NCI-H2227 treated with DMSO at 0.1 percent for 48 hours (cell line): Measurements from ENCODE around the gene MILR1.
"Not testable (repeated sequence)": the region's sequence is repeated elsewhere in the genome, so short reads cannot be mapped to it uniquely, and the experiment has no call there.

Experiments used
- DNase-seq: peaks from one replicate; lab custom pipeline; 2025; lab: John Stamatoyannopoulos, UW

MILR1 gene

DNA sequence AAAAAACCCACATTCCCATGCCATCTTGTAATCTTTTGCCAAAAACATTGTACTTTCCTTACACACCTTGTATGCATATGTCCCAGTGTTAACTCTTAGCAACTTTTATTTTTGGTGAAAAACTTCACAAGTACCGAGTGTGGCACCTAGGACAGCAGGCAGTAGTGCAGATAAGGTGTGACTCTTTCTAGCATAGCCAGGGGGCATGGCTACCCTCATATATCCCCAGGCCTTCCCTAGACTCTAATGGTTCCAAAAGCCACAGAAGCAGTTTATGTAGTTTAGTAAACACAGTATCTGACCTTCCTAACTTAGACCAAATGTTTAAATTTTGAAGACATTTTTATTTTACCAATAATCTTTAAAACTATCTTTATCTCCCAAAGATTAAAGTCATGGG, 20.5 kb upstream of the MILR1 start:
- DNase-seq: no peak

DNA sequence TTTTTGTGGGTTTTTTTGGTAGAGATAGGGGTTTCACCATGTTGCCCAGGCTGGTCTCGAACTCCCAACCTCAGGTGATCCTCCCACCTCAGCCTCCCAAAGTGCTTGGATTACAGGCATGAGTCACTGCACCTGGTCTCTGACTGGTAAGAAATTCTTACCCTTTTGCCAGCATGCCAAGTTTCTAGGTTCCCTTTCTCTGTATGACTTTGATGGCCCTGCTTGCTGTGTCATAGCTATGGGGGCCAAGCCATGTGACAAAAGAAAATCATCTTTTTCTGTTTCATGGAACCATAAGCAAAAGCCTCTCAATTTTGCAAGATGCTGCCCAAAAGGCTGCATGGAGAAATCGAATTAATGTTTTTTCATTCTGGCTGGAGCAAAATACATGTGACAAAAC, 18.9 kb upstream of the MILR1 start:
- DNase-seq: not testable (repeated sequence)

DNA sequence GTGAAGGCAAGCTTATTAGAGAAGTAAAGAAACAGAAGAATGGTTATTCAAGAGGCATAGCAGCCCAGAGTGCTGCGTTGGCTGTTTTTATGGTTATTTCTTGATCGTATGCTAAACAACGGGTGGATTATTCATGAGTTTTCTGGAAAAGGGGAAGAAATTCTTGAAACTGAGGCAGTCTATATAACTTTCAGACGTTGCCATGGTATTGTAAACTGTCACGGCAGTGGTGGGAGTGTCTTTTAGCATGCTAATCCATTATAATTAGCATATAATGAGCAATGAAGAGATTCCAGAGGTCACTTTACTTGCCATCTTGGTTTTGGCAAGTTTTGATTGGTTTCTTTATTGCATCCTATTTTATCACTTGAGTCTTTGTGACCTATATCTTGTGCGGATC, 17.4 kb upstream of the MILR1 start:
- no peak for DNase-seq

DNA sequence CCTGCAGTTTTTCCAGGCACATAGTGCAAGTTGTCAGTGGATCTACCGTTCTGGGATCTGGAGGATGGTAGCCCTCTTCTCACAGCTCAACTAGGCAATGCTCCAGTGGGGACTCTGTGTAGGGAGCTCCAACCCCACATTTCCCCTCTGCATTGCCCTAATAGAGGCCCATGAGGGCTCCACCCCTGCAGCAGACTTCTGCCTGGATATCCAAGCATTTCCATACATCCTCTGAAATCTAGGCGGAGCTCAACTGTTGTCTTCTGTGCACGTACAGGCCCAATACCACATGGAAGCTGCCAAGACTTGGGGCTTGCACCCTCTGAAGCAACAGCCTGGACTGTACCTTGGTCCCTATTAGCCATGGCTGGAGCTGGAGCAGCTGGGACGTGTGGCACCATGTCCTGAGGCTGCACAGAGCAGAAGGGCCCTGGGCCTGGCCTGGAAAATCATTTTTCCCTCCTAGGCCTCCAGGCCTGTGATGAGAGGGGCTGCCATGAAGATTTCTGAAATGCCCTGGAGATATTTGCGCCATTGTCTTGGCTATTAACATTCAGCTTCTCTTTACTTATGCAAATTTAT, 10.9 kb upstream of the MILR1 start:
- DNase-seq: no peak

DNA sequence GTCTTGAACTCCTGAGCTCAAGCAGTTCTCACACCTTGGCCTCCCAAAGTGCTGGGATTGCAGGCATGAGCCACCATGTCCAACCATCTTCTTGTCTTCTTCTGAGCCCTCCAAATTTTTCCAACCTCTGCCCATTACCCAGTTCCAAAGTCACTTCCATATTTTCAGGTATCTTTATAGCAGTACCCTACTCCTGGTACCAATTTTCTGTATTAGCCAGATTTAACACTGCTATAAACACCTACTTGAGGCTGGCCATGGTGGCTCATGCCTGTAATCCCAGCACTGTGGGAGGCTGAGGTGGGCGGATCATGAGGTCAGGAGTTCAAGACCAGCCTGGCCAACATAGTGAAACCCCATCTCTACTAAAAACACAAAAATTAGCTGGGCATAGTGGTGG, 9.4 kb upstream of the MILR1 start:
- not testable (repeated sequence) for DNase-seq

DNA sequence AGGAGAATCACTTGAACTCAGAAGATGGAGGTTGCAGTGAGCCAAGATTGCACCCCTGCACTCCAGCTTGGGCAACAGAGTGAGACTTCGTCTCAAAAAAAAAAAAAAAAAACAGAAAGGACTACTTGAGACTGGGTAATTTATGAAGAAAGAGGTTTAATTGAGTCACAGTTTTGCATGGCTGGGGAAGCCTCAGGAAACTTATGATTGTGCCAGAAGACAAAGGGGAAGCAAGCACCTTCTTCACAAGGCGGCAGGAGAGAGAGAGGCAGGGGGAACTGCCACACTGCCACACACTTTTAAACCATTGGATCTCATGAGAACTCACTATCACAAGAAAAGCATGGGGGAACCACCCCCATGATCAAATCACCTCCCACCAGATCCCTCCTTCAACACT, 9.0 kb upstream of the MILR1 start:
- no peak for DNase-seq

DNA sequence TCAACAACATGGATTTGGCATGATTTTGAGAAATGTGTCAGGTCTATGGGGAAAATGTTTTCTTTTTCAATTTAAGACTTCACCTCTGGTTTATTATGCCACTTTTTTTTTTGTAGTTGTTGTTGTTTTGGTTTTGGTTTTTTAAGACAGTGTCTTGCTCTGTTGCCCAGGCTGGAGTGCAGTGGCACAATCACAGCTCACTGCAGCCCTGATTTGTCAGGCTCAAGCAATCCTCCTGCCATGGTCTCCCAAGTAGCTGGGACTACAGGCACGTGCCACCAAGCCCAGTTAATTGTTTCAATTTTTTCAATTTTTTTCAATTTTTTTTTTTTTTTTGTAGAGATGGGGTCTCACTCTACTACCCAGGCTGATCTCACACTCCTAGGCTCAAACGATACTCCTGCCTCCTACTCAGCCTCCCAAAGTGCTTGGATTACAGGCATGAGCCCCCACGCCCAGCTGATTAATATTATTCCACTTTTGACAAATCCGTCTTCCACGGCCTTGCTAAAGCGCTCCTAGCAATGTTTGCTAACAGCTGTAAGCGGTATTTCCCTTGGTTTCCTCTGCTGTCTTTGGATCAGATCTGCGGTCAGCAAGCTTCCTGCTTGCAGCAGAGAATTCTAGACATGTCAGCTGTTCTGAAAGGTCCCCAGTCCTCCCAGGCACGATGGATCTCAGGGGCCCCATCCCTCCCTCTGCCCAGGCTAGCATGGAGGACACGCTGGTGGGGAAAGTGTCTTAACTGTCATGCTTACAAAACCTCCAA, 7.0 kb upstream of the MILR1 start:
- no peak for DNase-seq

DNA sequence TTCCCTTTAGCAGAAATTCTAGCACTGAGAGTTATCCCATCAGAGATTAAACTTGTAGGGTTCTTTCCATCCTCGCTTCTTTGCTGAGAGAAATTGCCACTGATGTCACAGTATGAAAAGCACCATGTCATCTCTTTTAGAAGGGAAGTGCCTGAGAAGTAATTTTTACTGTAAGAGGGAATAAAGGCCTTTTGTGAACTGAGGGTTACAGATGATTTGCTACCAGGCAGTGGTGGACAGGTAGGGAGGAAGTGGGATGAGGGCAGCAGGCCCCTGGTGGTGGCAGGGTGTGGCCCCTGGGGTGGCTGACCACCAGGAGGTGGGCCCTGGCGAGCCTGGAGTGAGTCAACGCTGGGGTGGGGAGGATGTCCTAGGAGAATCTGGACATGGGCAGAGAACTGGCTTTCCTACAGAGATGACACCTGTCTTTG, 6.4 kb upstream of the MILR1 start:
- DNase-seq: no peak

DNA sequence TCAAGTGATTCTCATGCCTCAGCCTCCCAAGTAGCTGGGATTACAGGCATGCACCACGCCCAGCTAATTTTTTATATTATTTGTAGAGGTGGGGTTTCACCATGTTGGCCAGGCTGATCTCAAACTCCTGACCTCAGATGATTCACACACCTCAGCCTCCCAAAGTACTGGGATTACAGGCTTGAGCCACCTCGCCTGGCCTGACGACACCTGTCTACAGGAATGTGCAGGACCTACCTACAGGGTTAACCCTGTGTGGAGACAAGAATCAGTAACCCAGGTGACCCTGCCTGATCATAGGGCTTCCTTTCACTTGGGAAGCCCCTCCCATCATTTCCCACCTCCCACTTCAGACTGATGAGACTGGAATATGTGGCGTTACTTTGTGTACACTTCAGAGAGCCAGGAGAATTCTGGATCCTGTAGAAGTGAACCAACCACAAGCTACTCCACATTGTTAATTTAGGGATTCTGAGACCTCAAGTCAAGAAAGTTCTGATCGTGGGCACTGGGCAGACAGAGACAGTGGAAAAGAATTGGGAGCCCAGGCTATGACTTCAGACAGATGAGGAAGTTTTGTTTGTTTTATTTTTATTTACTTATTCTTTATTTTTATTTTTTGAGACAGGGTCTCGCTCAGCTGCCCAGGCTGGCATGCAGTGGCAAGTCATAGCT, 5.7 kb upstream of the MILR1 start:
- DNase-seq: no peak

DNA sequence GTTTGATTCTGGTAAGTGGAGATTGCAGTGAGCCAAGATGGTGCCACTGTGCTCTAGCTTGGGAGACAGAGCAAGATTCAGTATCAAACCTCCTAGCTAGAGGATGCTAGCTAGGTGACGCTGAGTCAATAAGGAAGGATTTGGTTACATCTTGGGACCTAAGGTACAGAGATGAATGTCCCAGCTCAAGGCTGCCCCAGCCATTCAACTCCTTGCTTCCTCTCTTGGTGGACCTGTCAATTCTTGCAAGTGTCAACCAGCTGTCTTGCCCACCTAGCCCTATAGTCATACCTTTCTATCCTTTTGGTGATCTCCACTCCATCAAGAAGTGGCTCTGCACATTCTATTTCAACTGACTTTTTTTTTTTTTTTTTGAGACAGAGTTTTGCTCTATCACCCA, 1.4 kb upstream of the MILR1 start:
- no peak for DNase-seq

DNA sequence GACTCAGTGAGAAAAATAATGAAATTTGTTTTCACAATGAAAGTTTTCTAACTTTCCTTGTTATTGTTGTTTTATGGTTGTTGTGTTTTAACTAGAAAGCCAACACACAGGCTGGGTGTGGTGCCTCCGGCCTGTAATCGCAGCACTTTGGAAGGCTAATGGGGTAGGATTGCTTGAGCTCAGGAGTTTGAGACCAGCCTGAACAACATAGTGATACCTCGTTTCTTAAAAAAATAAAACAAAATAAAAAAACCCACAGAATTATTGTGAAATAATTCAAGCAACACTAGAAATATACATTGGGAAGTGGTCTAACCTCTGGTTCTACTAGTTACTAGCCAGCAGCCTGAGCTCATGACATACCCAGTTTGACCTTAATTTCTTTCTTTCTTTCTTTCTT, 630 bp downstream of the MILR1 start:
- DNase-seq: no peak

DNA sequence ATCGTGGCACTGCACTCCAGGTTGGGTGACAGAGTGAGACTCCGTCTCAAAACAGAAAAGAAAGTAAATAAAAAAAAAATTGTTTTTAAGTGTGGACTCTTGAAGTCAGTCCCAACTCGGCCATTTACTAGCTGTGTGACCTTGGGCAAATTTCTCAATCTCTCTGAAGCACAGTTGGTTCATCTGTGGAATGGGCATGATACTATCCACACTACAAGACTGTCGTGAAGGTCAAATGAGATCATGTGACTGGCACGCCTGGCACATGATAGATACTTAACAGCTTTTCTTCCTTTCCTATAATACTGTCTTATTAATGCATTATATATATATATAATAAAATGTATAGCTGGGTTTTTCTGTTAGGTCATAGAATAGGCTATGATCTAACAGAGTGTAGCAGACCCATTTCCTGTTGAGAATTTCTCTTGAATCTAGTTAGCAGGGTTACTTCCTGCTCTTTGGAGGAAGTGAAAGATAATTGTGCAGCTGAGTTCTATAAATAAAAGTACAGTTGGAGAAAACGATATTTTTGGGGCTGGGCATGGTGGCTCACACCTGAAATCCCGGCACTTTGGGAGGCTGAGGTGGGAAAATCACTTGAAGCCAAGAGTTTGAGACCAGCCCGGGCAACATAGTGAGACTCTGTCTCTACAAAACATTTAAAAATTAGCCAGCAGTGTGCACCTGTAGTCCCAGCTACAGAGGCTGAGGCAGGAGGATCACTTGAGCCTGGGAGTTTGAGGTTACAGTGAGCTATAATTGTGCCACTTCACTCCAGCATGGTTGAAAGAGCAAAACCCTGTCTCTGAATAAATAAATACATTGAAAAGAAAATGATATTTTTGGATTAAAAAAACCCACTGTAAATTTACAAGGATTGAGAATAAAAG, 7.3 kb downstream of the MILR1 start:
- DNase-seq: no peak

DNA sequence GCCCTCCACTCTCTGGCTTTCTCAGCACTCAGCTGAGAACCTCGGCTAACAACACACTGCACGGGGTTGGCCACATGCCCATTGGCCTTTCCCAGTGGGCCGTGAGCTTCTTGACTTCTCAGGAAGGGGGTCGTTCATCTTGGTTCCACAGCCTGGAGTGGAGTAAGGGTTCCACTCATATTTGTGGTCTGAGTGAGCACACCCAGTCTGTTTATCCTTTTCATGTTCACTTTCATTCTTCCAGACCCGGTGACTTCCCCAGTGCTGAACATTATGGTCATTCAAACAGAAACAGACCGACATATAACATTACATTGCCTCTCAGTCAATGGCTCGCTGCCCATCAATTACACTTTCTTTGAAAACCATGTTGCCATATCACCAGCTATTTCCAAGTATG, 8.2 kb downstream of the MILR1 start:
- no peak for DNase-seq

DNA sequence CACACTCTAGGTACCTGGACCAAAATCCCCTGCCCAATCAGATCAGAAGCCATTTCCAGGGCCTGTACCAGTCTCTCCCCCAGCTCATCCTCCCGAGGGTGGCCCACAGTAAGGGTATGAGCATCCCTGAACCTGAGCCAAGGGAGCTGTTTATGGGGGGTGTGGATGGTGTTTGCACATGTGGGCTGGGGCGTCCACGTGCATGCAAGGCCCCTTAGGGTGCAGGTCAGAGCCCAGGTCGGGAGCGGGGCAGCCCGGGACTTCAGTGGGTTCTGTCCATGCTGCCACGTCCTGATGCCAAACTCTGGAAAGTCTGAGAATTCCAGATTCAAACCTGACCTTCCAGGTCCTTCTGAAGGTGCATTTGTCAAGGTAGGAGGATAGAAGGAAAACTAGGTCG, 9.8 kb downstream of the MILR1 start:
- DNase-seq: no peak

DNA sequence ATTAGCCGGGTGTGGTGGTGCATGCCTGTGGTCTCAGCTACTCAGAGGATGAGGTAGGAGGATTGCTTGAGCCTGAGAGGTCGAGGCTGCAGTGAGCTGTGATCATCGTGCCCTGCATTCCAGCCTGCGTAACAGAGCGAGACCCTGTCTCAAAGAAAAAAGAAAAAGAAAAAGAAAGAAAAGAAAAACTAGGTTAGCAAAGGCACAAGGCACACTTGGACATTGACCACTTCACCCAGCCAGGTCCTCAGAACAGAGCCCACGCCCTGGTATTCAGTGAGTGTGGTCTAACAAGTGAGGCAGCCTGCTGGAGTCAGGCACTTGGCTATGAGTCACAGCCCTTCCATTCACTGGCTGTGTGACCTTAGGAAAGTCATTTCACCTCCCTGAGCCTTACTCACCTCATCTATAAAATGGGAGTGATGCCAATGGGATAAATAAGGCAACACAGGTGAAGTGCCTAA, 10.4 kb downstream of the MILR1 start:
- DNase-seq: no peak

DNA sequence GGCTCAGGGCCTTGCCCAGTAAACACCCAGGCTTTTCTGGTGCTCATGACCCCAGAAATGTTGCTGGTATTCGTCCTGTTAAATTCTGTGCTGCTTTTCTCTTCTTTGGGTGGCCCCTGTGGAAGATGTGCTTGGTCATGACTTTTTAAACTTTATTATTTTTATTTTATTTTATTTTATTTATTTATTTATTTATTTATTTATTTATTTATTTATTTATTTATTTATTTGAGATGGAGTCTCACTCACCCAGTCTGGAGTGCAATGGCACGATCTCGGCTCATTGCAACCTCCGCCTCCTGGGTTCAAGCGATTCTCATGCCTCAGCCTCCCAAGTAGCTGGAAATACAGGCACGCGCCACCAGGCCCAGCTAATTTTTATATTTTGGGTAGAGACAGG, 10.9 kb downstream of the MILR1 start:
- not testable (repeated sequence) for DNase-seq

DNA sequence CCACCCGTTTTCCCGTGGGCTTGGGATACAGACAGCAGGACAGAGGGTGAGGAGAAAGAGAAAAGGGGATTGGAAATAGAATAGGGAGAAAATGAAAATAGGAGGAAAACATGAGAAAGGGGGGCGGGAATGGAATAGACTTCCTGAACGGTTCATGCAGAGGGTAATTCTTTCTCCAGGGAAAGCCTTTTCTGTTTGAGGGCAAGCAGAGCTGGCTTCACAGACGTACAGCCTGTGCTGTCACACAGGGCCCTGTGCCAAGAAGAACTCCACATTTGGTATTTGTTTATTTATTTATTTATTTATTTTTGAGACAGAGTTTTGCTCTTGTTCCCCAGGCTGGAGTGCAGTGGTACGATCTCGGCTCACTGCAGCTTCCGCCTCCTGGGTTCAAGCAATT, 12.0 kb downstream of the MILR1 start:
- no peak for DNase-seq

DNA sequence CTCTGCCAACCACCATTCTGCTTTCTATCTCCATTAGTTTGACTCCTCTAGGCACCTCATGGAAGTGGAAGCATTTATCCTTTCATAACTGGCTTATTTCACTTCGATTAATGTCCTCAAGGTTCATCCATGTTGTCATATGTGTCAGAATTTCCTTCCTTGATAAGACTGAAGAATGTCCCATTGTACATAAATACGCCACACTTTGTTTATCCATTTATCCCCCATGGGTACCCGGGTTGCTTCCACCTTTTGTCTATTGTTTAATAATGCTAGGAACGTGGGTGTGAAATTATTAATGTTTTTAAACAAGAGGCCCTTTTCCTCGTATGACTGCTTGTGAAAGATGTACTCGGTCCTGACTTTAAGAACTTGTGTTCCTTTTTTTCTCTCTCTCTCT, 12.9 kb downstream of the MILR1 start:
- DNase-seq: no peak

DNA sequence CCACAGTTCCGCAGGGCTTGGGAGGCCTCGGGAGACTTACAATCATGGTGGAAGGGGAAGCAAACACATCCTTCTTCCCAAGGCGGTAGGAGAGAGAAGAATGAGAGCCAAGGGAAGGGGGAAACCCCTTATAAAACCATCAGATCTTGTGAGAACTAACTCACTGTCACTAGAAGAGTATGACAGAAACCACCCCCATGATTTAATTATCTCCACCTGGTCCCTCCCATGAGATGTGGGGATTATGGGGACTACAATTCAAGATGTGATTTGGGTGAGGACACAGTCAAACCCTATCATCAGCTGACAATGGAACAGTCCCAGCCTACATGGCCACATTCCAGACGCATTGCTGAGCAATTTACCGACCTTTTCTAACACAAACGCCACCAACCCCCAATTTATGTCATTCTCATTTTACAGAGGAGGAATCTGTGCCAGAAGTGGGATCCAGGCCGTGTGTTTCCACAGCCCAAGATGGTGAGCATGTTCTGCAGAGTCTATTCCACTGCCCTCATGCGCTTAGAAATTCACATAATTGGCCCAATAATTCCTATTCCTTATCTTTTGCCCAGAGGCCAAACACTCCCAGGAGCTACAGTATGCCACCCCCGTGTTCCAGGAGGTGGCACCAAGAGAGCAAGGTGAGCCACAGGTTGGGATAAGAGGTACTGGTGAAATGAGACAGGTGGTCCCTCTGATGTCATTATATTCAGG, 17.3 kb downstream of the MILR1 start:
- no peak for DNase-seq

DNA sequence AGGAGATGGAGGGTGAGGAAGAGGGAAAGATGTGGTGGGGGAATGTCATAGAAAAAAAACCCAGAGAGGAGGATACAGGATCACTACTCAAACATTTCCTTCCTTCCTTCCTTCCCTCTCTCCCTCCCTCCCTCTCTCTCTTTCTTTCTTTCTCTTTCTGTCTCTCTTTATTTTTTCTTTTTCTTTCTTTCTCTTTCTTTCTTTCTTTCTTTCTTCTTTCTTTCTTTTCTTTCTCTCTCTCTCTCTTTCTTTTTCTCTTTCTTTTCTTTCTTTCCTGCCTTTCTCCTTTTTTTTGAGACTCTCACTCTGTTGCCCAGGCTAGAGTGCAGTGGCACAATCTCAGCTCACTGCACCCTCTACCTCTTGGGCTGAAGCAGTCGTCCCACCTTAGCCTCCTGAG, 17.9 kb downstream of the MILR1 start:
- DNase-seq: not testable (repeated sequence)

DNA sequence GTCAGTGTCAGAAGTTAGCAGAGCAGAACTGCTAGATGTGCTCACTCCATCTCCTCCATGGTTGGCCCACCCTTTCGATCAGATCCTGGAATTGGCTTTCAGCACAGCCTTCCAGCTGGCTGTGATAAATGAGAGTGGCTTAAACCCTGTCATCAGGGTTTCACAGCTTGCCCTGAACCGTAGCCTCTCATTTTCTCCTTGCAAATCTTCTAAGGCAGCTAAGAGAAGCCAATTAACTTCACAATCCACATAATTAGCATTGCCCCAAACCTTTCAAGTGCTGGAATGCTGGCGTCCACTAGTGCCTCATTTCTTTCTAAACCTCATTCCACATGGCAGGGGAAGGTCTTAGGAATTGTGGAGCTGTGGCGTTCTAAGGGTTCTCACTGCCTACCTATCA, 21.7 kb downstream of the MILR1 start:
- peak; percentile 60 for DNase-seq

DNA sequence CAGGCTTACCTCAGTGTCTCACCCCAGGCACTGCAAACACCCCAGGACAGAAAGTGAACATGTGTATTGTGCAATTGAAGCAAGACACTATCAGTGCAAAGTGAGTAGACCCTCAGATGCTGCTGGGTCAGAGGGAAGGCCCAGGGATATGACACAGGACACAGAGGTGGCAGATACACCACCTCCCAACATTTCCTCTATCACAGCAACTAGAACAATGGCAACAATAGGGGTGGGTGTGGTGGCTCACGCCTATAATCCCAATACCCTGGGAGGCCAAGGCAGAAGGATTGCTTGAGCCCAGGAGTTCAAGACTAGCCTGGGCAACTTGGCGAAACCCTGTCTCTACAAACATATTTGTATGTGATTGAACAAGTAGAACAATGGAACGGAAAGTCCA, 22.5 kb downstream of the MILR1 start:
- DNase-seq: no peak
